Activated T-helper 1 cell treated with anti-CD3 and anti-CD28 coated beads, Interleukin-2, amount 50 U/mL, for 16 hours (primary cell): Measurements from ENCODE around the gene IVD.

ENCODE experiments used
- DNase-seq, 2 donors: peaks; one replicate each; pipeline ENCODE4 v3.0.0-alpha.2; 2020; ENCODE audit warnings: low read depth in 1 of 2, low spot score in 1 of 2

The IVD gene

GRCh38 chr15:40413036-40413435 lies 7.4 kb downstream of the IVD start:
- no peak for DNase-seq

DNA sequence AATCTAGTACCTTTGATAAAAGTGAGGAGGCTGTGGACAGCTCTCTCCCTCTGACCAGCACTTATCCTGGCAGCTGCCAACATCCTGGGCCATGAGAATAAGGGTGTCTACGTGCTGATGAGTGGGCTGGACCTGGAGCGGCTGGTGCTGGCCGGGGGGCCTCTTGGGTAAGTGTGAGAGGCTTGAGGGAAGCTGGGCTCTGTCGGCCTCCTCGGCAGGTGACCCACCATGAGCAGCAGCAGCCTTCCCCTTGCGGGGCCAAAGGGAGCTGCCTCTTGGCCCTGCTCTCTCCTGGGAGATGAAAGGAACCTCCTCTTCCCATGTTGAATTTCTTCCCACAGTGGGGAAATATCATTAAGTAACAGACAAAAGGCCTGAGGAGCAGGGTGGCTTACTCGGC lies 9.2 kb downstream of the IVD start:
- DNase-seq, result no peak

GRCh38 chr15:40415226-40415625 lies 9.6 kb downstream of the IVD start:
- DNase-seq, result no peak

DNA sequence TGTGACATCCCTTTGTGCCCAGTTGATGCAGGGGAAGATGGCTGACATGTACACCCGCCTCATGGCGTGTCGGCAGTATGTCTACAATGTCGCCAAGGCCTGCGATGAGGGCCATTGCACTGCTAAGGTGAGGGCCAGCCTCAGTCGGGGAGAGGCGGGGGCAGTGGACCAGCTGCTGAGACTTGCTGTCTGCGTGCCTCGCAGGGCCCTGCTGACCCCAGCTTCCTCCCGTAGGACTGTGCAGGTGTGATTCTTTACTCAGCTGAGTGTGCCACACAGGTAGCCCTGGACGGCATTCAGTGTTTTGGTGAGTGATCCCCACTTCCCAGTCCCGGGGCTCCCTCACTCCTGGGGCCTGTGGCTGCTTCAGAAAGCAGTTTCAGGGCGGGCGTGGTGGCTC lies 10.5 kb downstream of the IVD start:
- DNase-seq, result no peak

- DNase-seq, result no peak
These were observed 12.5 kb downstream of the IVD start for GRCh38 chr15:40418126-40418525.

GRCh38 chr15:40420071-40420713 lies 14.6 kb downstream of the IVD start:
- DNase-seq, result no peak

DNA sequence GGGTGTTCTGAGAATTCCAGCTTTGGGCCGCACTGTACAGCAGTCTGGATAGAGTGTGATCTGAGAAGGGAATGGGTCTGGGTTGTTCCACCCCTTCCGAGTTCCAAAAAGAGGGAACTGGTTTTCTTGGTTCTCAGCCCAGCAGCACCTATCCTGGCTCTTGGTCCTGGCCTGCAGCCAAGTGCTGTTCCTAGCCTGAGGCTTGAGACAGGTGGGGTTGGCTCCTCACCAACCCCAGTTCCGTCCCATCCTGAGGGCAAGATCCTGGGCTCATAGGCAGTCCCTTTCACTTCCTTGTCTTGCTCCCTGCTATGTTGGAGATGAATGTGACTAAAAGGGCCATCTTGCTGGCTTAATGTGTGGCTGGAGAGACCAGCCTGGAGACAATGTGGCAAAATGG lies 15.2 kb downstream of the IVD start:
- no peak for DNase-seq

DNA sequence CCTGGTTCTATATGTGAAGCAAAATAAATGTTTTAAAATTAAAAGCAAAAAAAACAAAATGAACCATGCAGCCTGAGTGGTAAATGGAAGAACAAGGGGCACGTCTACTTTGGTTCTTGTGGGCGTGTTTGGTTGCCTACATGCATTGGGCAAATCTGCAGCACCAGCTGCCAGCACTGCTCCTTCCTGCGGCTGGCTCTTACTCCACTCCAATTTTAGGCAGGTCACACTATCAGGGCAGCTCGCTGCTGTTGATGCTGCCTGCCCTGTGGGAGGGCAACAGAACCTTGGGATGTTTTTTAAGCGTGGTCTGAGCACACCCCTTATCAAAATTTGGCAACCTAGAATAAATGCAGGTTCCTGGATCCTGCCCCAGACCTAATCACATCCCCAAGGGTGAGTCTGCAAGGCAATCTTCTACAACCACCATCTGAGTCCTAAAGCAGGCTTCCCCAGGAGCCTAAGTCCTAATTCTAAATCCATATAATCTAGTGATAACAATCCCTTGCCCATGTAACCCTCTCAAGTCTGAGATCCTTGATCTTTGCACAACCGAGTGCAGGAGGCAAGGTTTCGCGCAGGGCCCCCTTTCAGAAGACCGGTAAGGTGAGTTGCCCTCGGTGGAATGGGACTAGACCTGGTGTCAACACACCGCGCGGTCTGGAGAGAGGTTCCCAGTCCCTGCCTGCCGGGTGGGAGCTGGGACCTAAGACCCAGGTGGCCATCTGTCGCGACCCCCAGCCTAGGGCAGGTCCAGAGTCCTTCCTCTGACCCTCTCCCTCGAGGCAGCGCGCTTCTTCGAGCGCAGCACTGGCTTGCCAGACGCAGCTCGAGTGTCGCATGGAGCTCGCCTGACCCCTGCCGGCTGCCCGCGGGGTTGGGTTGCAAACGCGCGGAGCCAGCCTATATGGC lies 15.9 kb downstream of the IVD start:
- peak; percentile 68 to 72 for DNase-seq

DNA sequence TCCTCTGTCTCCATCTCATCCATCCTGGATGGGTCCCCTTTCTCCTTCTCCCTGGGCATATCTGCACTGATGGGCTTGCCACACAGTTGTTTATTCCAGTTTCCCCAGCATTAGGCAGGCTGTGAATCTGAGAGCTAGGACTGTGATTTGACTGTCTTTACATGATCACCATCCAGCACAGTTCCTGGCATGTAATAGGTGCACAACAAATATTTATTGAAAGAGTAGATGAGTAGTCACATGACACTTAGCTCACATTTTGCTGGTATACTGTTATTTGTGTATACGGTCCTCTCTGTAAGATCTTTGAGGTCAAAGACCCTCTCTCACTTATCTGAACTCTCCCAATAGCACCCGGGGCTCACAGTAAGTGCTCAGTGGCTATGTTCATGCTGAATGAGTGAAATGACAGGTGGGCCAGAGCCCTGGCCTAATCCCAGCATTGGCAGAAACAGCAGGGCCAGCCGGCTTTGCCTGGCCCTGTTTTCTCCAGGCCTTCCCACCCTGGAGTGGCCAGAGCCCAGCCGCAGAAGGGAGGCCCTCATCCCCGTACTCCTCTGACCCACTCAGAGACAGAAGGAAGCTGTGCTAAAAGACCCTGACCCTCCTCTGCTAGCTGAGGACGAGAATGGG lies 19.0 kb downstream of the IVD start:
- no peak for DNase-seq

- DNase-seq, result no peak
These were observed 20.1 kb downstream of the IVD start for GRCh38 chr15:40425681-40426080.

- no peak for DNase-seq
These were observed 21.6 kb downstream of the IVD start for GRCh38 chr15:40427188-40427587.

DNA sequence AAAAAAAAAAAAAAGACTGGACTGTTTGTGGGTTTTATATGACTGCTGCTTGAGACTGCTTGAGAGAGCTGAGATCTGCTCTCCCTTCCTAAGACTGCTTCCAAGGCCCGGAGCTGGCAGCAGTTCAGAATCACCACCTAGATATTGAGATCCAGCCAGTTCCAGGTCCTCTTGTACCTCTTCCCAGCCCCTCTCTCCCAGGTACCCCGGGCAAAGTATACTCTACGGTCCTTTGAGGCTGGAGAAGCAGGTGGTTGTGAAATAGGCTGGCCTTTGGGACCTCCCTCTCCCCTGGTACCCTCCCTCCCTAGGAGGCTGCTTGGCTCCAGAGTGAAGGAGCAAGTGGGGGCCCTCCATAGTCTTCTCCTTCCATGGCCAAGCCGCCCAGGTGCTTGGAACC lies 22.6 kb downstream of the IVD start:
- DNase-seq, result no peak

- no peak for DNase-seq
These were observed 23.6 kb downstream of the IVD start for GRCh38 chr15:40429068-40429710.

- DNase-seq, result no peak
These were observed 24.7 kb downstream of the IVD start for GRCh38 chr15:40430271-40430805.

DNA sequence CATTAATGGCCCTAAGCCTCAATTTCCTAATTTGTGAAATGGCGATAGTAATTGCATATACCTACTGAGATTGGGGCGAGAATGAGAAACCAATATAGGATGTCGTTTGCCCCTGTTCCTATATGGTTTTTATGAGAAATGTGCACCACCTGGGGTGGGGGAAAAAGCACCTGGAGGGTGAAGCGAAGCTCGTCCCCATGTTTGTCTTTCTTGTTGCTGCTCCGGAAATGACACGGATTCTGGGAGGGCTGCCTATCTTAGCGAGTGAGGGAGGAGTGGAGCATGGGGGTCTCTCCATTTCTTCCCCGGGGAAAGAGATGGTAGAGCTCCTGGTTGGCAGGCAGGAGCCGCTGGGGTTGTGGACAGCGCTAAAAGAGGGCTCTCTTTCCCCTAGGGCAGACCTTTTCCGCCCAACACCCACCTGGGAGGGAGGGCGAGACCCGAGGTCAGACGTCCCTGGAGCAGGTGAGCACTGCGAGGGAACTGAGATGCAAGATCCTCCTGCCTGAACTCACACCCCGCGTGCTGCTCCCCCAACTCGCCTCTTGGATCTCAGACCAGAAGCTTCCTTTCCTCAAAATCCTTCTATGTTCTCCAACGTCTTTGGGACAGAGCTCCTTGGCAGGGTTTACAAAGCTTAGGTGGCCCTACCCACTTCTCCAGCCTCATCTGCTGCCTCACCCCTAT lies 29.6 kb downstream of the IVD start:
- no peak for DNase-seq

- no peak for DNase-seq
These were observed 30.1 kb downstream of the IVD start for GRCh38 chr15:40435710-40436089.

DNA sequence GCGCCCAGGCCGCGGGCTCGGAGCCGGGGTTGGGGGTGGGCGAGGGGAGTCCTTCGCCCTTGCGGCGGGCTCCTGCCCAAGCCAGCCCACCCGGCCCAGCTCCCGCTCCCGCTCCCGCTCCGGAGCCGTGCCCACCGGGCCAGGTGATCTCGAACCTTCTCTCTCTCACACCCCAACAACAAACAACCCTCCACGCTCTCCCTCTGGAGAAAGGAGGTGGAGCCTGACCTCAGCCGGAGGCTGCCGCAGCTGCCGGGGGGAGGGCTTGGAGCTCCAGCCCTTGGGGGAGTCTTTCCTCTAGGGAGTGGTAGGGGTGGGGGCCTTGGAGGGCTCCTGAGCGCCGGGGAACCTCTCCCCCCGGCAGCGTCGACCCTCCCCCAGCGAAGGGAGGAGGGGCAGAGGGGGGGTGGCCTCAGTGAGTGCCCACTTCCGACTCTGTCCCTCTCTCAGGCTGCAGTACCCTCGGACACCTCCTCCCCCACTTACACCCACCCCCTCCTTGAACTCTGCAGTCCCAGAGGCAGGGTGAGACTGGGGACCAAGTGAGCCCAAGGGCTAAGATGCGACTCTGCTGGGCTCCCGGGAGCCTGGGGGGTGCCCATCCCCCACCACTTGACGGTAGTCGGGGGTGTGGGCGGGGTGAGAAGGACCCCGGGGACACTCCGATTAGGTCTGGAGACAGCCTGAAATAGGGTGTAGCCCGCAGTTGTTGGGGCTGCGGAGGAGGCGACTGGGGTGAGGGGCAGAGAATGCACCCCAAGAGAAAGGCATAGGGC lies 30.7 kb downstream of the IVD start:
- no peak for DNase-seq

DNA sequence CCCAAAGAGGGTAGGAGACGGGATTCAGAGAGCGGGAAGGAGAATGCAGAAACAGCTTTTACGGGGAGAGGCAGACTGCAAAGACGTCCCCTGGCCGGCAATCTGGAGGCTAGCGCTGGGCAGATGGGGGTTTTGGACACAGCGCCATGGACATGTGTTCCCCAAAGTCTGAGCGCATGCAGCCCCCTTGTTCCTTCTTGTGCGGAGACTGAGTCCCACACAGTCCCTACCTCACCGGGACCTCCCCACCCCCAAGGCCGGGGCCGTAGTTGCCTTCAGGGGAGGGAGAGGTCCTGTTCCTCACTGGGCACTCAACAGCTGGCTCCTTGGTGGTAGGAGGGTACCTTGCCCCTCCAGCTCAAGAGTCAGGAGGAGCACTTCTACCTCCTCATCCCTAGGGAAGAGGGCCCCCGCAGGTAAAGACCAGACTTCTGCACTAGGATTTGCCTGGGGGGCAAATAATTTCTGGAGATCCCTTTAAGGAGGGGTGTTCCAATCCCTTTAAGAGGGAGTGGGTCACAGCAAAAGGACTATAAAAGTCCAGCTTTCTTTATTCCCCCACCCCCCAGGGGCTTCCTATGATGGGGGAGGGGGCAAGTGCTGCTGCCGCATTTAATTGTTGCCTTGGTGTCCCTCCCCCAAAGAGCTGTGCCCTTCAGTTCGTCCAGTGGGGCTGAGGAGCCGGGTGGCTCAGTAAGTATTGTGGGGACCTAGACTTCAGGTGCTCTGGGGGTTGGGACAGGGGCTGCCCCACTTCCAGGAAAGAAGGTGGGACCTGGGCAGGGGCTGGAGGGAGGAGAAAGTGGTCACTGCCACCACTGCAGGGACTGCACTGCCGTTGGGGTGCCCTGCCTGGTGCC lies 31.5 kb downstream of the IVD start:
- no peak for DNase-seq
